GM12891 (cell line): ENCODE results near the gene EEF1AKMT2.

Experiments used
- PAX5 ChIP-seq: IDR thresholded peaks from 2 replicates; pipeline ENCODE4 v1.6.1; 2011; ENCODE audit warnings: low read length, moderate library complexity, mild to moderate bottlenecking; ENCODE audit not compliant: insufficient read depth, severe bottlenecking
- POLR2A ChIP-seq: IDR thresholded peaks from 2 replicates; pipeline ENCODE4 v1.6.1; 2011; ENCODE audit warnings: low read depth, low read length, control low read depth
- POLR2AphosphoS5 ChIP-seq: IDR thresholded peaks from 2 replicates; pipeline ENCODE4 v1.6.1; 2011; ENCODE audit warnings: low read depth, low read length, control low read depth
- POU2F2 ChIP-seq: IDR thresholded peaks from 2 replicates; pipeline ENCODE4 v1.6.1; 2011; ENCODE audit warnings: low read depth, mild to moderate bottlenecking, control low read depth, low read length, moderate library complexity
- SPI1 ChIP-seq: IDR thresholded peaks from 2 replicates; pipeline ENCODE4 v1.6.1; 2011; ENCODE audit warnings: low read depth, low read length, control low read depth
- TAF1 ChIP-seq: IDR thresholded peaks from 2 replicates; pipeline ENCODE4 v1.6.1; 2011; ENCODE audit warnings: low read depth, low read length, control low read depth

DNA sequence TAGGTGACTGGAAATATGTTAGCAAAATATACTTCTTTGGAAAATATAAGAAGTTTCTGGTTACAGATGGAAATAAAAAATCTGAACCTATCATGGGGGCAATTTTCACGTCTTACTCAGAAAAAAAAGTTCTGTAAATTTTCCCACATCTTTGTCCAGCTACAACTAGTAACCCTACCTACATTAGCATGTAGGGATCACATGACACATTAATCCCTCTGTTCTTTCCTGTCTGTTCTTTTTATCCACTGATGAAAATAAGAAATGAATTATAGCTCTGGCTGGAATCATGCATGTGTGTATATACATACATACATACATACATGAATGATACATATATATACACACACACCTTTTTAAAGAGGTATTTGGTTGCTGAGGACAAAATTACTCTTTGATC is 43.9 kb downstream of the EEF1AKMT2 start:
- TF ChIP-seq POU2F2 (no peak), POLR2AphosphoS5 (no peak), POLR2A (no peak), TAF1 (no peak), SPI1 (no peak), PAX5 (no peak)
